Left cardiac atrium (tissue), 4 donors: ENCODE data around the gene HECTD4. TPM values are rescaled to one million over a fixed set of nuclear protein-coding genes. Genes with fewer than 3 reads are reported as not detected.
"Not testable (repeated sequence)": the region's sequence is repeated elsewhere in the genome, so short reads cannot be mapped to it uniquely, and the experiment has no call there.

ENCODE experiments used
- ATAC-seq, 2 donors: fragments of 200-7000 bp; cut with Tn5 transposase; one replicate each; pipeline ENCODE4 v1.9.1; 2020; ENCODE audit warnings: mild to moderate bottlenecking in 2 of 2, moderate library complexity in 2 of 2
- DNase-seq: peaks from one replicate; pipeline ENCODE4 v3.0.0-alpha.2; 2020
- intact Hi-C, 2 donors: fragments of 100-400 bp; cut with DNase I; formaldehyde crosslinking; loops; one replicate each; pipeline versions ENCODE4 v1.14.1 to v1.15.1; 2022 to 2023
- total RNA-seq, 2 donors: library from RNA; stranded (reverse); fragmentation: NEBNext Ultra II Directional; extraction: Animal tissue kit (Norgen Biotek cat#: 25700); gene quantifications; one replicate each; pipeline ENCODE4 v1.2.1, GENCODE V29; 2021
- donor health status: DM: no; HTN: yes; CAD: no.
- donor health status: DM: no; HTN: yes; CAD: no; lungs with severe emphysema.
- donor health status: DM: yes; HTN: yes; CAD: no.
- donor health status: Dilated cardiomyopathy.

HECTD4 gene
- total RNA-seq, 2 donors from 2014 or later, result 22.2 to 24.4 TPM

DNA sequence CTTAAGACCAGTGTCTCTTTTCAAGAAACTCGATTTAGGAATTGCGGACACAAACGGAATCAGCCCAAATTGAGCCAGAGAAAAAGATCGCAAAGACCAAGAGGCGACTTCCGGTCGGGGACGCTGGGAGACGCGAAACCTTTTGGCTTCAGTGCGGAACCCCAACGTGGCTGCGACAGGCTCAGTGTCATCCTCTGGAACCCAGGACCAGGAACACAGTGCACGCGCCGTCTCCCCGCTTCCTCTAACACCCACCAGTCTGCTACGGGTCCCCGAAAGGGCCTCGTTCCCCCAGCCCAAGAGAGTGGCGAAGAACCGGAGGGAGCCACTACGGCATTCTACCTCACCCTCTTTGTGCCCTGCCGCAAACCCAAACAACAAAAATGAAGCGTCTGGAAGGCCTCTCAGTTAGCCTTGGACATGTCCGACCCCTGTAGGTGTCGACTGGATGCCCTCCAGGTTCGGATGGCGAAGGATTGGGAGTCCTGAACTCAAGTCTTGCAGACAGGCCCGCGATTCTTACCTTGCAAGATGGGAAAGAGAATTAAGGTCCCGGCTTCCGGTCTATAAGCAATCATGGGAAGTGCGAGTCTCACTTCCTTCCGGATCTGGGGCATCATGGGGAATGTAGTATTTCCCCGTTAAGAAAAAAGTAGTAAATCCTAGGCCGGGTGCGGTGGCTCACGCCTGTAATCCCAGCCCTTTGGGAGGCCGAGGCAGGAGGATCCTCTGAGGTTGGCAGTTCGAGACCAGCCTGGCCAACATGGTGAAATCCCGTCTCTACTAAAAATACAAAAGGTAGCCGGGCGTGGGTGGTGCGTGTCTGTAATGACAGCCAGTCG is 27.1 kb upstream of the HECTD4 start, which contains the start of gene RPL6:
RPL6 (minus strand) TSS at position 542 of the 842 bp plus-strand sequence. CDS start 949 bp downstream, outside the sequence.
- intact Hi-C loops, result no loop called here
- peak; percentile 94 to 96 for ATAC-seq
- DNase-seq, result peak; percentile 70

DNA sequence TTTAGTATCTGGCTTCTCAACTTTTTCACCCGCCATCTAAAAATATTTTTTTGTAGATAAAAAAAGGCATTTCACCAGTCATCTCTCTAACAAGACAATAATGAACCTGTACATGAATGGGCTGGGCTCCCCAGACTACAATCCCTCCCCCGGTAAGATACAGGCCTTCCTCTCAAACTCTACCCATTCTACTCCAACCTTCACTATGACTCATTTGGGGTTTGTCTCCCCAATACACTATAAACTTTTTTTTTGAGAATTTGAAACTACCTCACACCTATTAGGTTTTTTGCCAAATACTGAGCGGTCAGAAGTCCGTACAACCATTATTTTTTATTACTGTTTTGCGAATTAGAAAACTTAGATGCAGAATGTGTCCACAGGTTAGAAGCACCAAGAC is 26.4 kb upstream of the HECTD4 start:
- peak in 1 of 2 donors; percentile 36 for ATAC-seq

DNA sequence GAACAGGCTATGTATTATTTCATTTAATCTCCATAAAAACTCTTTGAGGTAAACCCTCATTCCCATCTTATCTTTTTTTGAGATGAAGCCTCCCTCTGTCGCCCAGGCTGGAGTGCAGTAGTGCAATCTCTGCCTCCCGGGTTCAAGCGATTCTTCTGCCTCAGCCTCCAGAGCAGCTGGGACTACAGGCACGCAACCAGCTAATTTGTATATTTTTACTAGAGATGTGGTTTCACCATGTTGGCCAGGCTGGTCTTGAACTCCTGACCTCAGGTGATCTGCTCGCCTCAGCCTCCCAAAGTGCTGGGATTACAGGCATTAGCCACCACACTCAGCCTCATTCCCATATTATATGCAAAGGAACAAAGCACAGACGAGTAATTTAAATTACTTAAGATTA is 25.5 kb upstream of the HECTD4 start:
- DNase-seq, ATAC-seq, intact Hi-C loops: not testable (repeated sequence)

More for the DNA sequence above, 26.4 kb upstream of the HECTD4 start:
- DNase-seq, result no peak
- intact Hi-C loops, result no loop called here

DNA sequence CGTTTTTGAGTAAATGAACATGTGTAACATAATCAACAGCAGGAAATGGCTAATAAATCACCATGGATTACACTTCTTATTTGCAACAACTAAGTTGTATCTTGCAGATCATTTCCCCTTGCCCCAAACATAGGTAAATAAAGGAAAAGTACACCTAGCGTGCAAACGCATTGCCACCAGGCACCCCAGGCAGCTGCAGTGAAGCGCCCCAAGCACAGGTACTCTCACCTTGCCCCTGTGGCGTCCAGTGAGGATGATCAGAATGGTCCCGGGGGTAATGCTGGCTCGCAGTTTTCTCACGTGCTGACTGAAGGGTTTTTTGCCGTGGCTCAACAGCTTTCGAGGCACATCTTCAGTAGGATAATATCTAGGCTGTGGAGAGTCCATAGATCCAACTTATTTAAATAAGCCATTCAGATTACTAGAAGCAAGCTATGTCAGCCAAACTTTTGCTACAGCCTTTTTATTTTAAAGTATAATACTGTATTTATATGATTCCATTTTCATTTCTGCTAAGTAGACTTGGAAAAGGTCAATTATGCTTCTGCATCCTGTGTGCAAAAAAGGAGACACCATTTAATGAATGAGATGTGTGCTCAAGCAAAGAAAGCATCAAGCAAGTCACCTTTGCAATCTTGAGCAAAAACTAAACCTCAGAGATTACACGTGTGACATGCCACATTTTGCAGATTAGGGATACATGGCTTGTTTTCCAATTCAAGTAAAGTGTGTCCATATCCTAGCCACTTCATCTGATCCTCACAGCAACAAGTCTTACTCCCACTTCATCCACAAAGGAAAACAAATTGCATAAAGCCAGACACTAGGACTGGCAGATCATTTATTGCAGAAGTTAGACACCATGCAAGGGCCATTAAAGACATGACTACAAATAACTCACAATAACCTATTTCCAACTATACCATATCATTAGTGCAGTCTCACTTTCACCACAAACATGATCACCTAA is 24.6 kb upstream of the HECTD4 start:
- DNase-seq, result no peak
- intact Hi-C loops, result no loop called here
- ATAC-seq, result no peak

DNA sequence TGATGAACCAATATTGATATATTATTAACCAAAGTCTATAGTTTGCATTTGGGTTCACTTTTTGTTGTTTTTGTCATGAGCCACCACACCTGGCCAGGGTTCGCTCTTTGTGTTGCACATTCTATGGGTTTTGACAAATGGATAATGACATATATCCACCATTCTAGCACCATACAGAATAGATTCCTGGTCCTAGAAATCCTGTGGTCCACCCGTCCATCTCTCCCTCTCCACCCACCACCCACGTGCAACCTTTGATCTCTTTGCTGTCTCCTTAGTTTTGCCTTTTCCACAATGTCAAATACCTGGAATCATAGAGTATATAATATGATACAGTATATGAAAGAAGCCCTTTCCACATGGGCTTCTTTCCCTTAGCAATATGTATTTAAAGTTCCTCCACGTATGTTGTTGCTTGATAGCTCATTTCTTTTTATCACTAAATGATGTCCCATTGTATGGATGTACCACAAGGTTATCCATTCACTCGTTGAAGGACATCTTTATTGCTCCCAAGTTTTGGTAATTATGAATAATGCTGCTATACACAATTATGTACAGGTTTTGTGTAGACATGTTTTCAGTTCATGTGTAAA is 19.8 kb upstream of the HECTD4 start:
- ATAC-seq (no peak), DNase-seq (no peak)
- intact Hi-C loops, result no loop called here

DNA sequence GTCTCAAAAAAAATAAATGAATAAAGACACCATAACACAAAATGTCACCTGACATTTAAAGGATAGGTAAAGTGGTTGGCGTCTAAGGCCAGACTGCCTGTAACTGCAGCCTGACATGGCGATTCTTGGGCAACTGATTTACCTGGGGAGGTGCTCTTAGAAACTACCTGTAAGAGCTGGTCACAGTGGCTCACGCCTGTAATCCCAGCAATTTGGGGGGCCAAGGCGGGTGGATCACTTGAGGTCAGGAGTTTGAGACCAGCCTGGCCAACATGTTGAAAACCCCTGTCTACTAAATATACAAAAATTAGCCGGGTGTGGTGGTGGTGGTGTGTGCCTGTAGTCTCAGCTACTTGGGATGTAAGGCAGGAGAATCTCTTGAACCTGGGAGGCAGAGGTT is 18.8 kb upstream of the HECTD4 start:
- no peak for ATAC-seq
- DNase-seq, result no peak
- intact Hi-C loops, result no loop called here

DNA sequence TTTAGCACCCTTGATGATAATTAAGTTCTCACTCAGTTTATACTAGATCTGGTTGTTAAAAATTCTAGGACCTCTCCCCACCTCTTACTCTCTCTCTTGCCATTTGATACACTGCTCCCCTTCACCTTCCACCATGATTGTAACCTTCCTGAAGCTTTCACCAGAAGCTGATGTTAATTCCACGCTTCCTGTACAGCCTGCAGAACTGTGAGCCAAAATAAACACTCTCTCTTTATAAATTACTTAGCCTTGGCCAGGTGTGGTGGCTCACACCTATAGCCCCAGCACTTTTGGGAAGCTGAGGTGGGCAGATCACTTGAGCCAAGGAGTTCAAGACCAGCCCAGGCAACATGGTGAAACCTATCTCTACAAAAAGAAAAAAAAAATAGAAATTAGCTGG is 11.1 kb upstream of the HECTD4 start:
- intact Hi-C loops, result no loop called here
- ATAC-seq, result no peak

DNA sequence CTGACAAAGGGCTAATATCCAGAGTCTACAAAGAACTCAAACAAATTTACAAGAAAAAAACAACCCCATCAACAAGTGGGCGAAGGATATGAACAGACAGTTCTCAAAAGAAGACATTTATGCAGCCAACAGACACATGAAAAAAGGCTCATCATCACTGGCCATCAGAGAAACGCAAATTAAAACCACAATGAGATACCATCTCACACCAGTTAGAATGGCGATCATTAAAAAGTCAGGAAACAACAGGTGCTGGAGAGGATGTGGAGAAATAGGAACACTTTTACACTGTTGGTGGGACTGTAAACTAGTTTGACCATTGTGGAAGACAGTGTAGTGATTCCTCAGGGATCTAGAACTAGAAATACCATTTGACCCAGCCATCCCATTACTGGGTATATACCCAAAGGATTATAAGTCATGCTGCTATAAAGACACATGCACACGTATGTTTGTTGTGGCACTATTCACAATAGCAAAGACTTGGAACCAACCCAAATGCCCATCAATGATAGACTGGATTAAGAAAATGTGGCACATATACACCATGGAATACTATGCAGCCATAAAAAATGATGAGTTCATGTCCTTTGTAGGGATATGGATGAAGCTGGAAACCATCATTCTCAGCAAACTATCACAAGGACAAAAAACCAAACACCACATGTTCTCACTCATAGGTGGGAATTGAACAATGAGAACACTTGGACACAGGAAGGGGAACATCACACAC is 7.9 kb upstream of the HECTD4 start:
- not testable (repeated sequence) for DNase-seq, ATAC-seq
- intact Hi-C loops, result loop anchor here (5.0 to 10.0 kb wide), 4 partner anchors 95 to 195 kb away; no protein-coding TSS in a partner anchor

More for the DNA sequence above, 11.1 kb upstream of the HECTD4 start:
- DNase-seq, result no peak

DNA sequence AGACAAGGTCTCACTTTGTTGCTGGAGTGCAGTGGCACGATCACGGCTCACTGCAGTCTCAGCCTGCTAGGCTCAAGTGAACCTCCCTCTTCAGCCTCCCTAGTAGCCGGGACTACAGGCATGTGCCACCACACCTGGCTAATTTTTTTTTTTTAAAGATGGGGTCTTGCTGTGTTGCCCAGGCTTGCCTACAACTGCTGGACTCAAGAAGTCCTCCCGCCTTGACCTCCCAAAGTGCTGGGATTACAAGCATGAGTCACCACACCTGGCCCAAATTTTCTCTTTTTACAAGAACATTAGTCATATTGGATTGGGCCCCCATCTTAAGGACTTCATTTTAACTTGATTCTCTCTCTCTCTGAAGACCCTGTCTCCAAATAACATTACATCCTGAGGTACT is 7.0 kb upstream of the HECTD4 start:
- DNase-seq, result no peak
- intact Hi-C loops, result loop anchor here (5.0 to 10.0 kb wide), 4 partner anchors 94 to 194 kb away; no protein-coding TSS in a partner anchor
- ATAC-seq, result no peak

DNA sequence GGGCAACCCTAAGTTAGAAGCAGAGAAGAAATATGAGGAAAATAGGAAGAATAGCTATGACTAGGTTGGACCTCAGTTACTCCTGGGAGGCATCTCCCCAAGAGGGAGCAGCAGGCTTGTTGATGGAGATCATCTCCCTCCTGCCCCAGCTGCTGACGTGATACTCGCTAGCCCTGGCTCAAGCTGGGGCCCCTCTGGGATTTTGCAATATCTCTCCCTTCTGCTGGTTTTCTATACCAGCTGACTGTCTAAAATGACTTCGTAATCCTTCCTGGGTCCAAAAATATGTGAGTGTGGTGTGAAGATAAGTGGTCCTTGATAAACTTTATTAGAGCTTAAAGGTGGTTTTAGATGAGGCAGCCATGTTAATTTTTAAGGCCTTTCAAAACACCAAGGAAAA is 4.5 kb upstream of the HECTD4 start:
- DNase-seq (peak; percentile 35), ATAC-seq (no peak)
- intact Hi-C loops, result loop anchor here (5.0 to 10.0 kb wide), 4 partner anchors 92 to 192 kb away; no protein-coding TSS in a partner anchor

DNA sequence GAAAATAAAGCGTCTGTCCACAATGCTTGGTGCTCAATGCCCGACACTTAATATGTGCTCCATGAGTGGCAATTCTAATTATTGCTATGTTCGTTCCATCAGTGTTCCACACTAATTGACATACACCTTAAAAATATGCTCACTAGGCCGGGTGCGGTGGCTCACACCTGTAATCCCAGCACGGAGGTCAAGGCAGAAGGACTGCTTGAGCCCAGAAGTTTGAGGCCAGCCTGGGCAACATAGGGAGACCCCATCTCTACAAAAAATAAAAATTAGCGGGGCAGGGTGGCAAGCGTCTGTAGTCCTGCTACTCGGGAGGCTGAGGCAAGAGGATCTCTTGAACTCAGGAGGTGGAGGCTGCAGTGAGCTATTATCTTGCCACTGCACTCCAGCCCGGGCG is 635 bp upstream of the HECTD4 start:
- DNase-seq (no peak), ATAC-seq (no peak)
- intact Hi-C loops, result loop anchor here in 1 of 2 donors (10.0 kb wide), 2 partner anchors 88 to 188 kb away; no protein-coding TSS in a partner anchor

DNA sequence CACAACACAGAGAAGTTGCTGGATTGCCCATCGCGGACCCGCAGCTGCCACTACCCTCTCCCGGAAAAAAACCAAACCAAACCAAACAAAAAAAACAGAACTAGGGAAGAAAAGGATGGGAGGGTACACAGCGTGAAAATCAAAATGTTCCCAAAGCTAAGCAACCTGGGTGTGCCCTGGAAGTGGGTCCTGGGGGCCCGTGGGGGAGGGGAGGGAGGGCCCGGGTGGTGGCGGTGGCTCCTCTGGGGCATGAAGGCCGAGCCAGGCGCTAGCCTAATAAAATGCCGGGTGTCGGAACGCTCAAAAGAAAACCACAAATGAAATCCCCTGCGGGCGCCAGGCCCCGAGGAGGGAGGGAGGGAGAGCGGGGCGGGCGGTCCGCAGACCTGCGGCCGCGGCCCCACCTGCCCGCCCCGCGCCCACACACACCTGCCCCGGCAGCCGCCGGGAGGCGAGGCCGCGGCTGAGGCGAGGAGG is 787 bp downstream of the HECTD4 start:
- DNase-seq (peak; percentile 29), ATAC-seq (peak; percentile 28 to 49)
- intact Hi-C loops, result loop anchor here in 1 of 2 donors (10.0 kb wide), 2 partner anchors 87 to 187 kb away; no protein-coding TSS in a partner anchor

DNA sequence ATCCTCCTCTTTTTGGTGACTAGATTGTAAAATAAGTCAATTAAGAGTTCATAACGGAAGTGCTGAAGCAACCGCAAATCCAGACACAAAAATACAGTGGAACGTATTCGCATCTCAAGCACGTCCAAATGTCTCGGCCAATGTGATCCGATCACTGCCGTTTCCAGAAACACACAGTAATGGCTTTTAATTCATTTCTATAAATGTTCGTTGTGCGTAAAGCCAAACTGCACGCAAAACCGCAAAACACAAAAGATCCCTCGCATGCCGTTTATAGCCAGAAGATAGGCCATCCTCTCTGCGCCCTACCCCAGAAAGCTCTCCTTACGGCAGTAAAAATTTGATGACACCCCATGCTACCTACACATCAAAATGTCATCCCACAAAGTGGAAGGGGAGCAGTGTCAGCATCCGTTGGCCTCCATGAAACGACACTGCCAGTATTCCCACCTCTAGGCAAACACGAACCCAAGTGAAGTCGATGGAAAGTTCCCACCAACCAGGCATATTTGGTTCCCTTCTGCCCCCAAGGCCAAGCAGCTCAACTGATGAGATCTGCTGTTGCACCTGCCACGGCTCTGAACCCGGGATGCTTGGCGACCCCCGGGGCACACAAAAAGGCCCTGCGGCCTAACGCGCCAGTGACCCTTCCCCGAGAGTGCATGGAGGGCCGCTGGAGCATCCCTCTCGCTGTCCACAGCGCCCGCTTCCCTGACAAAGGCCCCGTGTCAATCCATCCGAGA is 1.4 kb downstream of the HECTD4 start:
- intact Hi-C loops, result loop anchor here in 1 of 2 donors (10.0 kb wide), 2 partner anchors 86 to 186 kb away; no protein-coding TSS in a partner anchor
- no peak for DNase-seq
- no peak for ATAC-seq

DNA sequence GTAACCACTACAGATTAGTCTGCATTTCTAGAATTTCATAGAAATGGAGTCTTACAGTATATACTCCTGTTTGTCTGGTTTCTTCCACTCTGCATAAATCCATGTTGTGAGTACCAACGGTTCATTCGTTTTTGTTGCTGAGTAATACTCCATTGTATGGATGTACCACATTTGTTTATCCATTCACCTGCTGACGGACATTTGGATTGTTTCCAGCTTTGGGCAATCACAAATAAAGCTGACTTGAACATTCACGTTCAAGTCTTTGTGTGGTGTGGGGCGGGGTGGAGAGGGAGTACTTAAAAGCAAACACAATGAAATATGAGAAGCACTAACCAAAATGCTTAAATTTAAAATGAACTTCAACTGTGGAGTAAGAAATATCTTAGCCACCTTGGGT is 7.1 kb downstream of the HECTD4 start:
- intact Hi-C loops, result loop anchor here in 1 of 2 donors (10.0 kb wide), 1 partner anchor 60 kb away; no protein-coding TSS in a partner anchor
- DNase-seq (no peak), ATAC-seq (no peak)

DNA sequence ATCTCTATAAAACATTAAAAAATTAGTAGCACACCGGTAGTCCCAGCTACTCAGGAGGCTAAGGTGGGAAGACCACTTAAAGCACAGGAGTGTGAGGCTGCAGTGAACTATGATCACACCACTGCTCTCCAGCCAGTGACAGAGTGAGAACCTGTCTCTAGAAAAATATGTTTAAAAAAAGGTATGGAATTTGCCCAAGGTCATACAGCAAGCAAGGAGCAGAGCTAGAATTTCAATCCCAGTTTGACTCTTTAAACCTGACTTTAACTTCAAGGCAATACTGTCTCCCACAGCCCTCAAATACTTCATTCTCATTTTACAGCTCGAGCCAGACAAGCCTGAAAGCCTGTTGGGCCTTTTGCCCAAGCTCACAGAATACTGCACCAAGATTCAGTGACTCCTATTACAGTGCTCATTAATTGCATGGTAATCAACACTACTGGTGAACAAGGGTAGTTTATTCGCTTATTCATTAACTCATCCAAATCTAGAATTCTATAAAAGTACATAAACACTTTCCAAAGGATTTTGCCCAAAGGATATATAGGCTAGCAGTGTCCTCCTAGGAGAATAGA is 8.0 kb downstream of the HECTD4 start:
- DNase-seq (no peak), ATAC-seq (no peak)
- intact Hi-C loops, result loop anchor here in 1 of 2 donors (10.0 kb wide), 1 partner anchor 59 kb away; no protein-coding TSS in a partner anchor

DNA sequence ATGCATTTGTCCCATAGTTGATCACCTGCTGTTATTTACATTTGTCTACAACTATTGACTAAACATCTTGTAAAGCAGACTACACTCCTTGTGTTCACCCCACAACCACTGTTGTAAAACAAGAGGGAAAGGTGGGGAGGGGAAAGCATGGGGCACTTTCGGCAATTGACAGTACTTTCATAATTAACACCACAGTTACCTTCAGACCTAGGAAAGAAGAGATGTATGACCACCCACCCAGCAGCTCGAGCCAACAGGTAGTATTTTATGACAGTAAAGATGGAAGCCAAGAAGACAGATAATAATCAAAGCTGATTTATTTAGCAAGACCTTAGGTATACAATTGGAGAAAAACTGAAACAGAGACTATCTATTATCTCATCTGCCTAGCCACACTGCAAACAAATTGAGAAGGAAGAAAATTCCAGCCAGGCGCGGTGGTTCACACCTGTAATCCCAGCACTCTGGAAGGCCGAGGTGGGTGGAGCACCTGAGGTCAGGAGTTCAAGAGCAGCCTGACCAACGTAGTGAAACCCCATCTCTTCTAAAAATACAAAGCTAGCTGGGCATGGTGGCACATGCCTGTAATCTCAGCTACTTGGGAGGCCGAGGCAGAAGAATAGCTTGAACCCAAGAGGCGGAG is 11.2 kb downstream of the HECTD4 start:
- no peak for ATAC-seq
- intact Hi-C loops, result loop anchor here in 1 of 2 donors (10.0 kb wide), 1 partner anchor 56 kb away; no protein-coding TSS in a partner anchor
- DNase-seq, result no peak
